GM21367 (cell line): ENCODE results near the gene CAVIN3.
"Not testable (repeated sequence)": the region's sequence is repeated elsewhere in the genome, so short reads cannot be mapped to it uniquely, and the experiment has no call there.

Source experiments
- ATAC-seq: cut with Tn5 transposase; IDR thresholded peaks from one replicate; pipeline ENCODE4 v1.9.1; 2021; ENCODE audit not compliant: unreplicated experiment

Gene CAVIN3

DNA sequence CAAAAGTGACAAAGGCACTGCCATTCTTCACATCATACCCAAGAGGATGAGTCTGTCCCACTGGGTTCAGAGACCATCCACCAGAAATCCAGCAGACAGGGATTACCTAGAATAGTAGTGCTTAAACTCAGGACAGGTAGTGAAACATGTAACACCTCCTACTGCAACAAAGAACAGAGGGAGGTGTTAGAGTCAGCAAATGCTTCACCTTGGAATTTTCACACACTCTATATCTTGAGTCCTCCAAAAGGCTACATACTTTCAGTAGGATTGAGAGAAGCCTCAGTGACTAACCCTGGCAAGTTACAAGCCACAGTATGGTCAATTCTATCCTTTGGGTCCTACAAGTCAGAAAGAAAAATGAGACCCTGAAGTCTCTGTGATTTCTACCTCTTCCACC, 6.0 kb upstream of the CAVIN3 start:
- ATAC-seq: no peak

GRCh38 chr11:6323291-6323905, 3.1 kb upstream of the CAVIN3 start:
- no peak for ATAC-seq

GRCh38 chr11:6321961-6322362, 1.7 kb upstream of the CAVIN3 start:
- no peak for ATAC-seq

- ATAC-seq: no peak
Measured at GRCh38 chr11:6321356-6321755, 1.1 kb upstream of the CAVIN3 start.

DNA sequence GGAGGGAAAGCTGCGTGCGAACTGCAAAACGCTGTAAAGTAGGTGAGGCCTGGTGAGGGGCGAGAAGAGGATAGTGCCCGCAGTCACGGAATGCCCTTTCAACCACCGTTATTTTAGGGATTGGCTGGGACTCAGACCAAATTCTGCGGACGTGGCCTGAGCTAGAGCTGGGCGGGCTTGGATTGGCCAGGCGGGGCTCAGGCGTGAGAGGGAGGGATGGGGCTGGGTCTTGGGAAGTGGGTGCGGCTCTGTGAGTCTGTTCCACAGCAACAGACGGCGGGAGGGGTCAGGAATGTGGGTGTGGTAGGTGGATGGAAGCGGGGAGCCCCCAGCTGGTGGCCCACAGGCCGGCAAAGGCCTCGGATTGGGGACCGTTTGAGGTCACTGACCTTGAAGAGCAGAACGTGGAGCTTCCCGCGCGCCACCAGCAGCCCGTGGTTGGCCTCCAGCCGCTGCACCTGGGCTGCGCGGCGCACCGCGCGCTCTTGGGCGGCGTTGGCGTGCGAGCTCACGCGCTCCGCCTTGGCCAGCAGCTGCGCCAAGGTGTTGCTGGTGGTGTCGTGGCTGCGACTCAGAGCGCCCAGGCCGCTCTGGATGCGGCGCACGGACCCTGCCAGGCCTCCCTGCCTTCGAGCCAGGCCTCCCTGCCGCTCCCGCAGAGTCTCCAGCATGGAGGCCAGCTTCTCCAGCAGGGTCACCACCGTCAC, 444 bp downstream of the CAVIN3 start:
- no peak for ATAC-seq

DNA sequence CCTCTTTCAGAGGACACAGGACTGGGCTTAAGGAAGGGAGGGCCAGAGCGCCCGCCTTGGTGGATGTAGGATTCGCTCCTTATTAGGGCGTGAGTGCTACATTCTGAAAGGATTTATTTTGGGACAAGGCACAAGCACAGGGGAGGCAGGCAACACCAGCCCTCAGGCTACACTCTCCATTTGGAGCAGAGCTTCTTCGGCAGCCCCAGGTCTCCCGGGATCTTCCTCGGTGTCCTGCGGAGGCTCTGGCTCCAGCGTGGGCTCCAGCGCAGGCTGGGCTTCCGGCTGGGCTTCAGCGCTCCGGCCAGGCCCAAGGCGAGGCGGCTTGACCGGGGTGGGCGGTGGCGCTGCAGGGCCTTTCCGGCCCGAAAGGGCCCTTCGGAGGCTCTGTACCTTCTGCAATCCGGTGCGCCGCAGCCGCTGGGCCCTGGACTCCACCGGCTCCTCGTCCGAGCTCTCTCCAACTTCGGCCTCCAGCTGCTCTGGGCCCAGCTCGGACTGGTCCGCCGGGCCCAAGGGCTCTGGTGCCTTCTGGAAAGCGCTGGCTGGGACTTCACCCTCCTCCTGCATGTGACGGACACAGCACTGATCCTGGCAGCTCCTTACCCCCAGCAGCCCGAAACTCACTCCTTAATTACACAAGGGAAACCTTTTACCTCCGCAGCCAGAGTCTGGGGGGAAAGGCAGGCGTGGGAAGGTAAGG, 1.1 kb downstream of the CAVIN3 start:
- ATAC-seq: no peak

GRCh38 chr11:6318204-6318603, 2.1 kb downstream of the CAVIN3 start:
- ATAC-seq: no peak

DNA sequence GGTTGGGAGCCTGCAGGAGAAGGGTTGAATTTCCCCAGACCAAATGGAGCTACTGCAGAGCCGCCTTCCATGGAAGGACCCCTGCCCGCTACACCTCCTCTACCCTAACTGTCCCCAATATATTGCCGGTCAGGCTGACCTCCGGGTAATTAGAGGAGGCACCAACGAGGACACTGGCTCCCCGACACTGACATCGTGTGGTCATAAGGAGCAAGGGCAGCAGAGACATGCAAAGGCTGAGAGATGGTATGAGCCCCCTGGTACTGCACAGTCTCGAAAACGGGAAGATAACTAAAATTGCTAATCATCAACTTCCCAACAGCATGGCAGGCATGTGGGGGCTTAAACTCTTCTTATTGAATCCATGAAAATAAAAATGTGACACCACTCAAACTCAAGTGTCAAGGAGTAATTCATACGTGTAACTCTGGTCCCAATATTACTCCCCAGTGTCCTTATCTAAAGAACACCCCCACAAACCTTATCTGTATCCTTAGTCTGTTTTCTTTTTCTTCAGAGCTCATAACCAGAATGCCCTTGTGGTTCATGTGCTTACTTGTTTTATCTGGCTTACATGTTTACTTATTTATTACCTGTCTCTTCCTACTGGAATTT, 4.4 kb downstream of the CAVIN3 start:
- ATAC-seq: peak; percentile 86

GRCh38 chr11:6312106-6312505, 8.2 kb downstream of the CAVIN3 start:
- ATAC-seq: no peak

DNA sequence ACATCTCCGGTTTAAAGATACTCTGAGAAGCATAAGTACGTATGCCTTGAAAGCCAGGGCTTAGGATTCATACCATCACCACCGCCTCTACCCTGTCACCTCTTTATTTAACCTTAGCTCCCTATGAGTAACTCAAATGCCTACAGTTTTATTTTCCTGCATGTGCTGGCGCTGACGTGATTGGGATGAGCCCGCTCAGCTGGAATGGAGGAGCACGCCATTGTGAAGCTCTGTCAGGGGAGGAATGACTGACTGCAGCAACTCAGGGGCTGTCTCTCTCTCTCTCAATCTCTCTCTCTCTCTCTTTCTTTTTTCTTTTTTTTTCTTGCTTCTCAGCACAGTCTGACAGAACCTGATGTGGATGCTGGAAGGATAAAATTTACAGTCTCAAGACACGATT, 12.4 kb downstream of the CAVIN3 start:
- no peak for ATAC-seq

DNA sequence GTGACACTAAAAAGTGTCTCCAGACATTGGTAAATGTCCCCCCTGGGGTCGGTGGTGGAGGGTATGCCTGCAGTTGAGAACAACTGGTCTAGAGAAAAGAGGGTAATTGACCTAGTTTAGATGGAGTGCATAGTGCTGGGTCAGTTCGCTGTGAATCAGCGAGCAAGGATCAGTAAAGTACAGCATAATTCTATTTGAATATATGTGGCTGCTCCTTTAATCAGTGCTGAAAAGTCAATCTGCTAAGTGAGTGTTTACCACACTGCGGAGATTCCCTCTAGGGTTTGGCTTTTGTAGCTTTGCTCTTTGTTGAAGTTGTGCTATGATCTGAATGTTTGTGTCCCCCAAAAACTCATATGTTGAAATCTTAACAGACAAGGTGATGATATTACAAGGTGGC, 15.0 kb downstream of the CAVIN3 start:
- ATAC-seq: no peak

GRCh38 chr11:6303661-6304060, 16.6 kb downstream of the CAVIN3 start:
- ATAC-seq: no peak

- ATAC-seq: no peak
Measured at GRCh38 chr11:6301096-6301495, 19.2 kb downstream of the CAVIN3 start.

DNA sequence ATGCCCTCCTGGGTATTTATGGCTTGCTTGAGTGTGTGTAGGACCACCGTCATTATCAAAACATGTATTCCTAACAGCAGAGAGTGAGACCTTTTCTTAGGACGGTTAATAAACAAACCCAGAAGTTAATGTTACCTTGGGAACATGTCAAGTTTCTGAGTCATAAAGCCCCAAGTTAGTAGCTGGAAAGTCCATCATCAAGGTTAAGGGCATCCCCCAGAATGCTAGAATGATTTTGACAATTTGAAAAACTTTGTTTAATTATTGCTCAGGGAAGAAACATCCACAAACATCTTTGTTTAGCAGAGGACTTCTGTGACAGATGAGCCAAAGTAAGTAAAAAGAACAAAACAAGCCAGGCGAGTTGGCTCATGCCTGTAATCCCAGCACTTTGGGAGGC, 20.0 kb downstream of the CAVIN3 start:
- no peak for ATAC-seq

DNA sequence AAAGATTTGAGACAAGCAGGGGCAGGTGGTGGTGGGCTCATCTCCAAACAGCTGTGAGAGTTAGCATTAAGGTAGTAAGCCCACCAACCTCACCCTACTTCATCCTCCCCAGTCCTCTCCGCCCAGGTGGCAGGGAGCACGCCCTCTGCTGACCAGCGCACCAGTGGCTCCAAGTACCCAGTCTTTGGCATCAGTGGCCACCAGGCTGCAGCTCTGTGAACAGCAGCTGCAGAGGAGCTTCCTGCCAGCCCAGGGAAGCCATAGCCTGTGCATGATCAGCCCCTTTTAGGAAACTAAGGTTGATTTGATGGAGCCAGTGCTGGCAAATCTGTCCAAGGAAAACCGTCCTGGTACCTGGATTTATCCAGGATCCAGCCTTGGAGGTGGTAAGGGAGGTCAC, 21.7 kb downstream of the CAVIN3 start:
- peak; percentile 82 for ATAC-seq

DNA sequence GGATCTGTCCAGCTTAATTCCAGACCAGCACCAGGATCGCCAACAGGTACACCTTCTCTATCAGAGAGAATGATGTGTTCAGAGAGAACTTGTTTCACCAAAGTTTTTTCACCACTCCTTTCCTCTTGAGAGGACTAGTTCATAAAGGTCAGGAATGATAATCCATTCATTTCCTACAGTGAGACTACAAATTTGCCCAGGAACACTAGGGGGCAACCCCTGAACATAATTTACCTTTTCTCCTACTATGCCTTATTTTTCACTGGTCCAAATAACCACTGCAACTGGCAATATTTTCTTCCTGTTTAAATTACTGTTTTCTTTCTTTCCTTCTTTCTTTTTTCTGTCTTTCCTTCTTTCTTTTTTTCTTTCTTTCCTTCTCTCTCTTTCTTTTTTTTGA, 22.5 kb downstream of the CAVIN3 start:
- ATAC-seq: no peak

GRCh38 chr11:6285019-6285418, 35.3 kb downstream of the CAVIN3 start:
- no peak for ATAC-seq

- ATAC-seq: no peak
Measured at GRCh38 chr11:6284250-6284649, 36.1 kb downstream of the CAVIN3 start.

GRCh38 chr11:6283453-6284023, 36.8 kb downstream of the CAVIN3 start:
- no peak for ATAC-seq

- not testable (repeated sequence) for ATAC-seq
Measured at GRCh38 chr11:6280809-6281208, 39.5 kb downstream of the CAVIN3 start.

DNA sequence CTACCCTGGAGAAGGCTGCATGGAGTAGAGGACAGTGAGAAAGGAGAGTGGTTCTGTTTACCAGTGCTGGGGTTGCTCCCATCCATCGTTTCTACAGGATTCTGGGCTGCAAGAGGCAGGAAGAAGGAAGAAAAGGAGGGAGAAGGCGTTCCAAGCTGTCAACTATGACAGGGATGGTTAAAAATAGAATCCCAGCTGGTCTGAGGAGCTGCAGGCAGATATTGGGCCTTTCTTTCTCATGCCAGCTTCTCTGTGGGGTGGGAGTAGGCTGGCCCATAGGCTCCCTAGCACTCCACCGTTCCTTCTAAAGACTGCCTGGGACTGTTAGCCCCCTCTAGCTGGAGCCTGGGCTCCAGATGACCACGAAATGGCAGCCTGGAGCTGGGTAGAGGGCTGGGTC, 47.1 kb downstream of the CAVIN3 start:
- ATAC-seq: no peak

GRCh38 chr11:6271598-6271997, 48.7 kb downstream of the CAVIN3 start:
- ATAC-seq: no peak
